SK-N-SH (cell line): ENCODE measurements around the gene MORN5. TPM values are rescaled to one million over a fixed set of nuclear protein-coding genes. Genes with fewer than 3 reads are reported as not detected.
A peak's percentile ranks its signal among the peaks of the same experiment; 100 is the strongest.

Source experiments
- CTCF ChIA-PET: fragments of 300-600, 350-600 bp; formaldehyde crosslinking; extraction: SDS; loops from one replicate; lab custom pipeline; 2021; lab: Yijun Ruan, JAX
- POLR2A ChIA-PET: fragments of 350-600 bp; sonication (Branson Sonifier 250); formaldehyde crosslinking; extraction: SDS; loops from one replicate; lab custom pipeline; 2020; ENCODE audit warnings: antibody characterized with exemption, inconsistent platforms; lab: Yijun Ruan, JAX
- DNase-seq: peaks from one replicate; pipeline ENCODE4 v3.0.0; 2012
- H2AFZ ChIP-seq: fragments of 200-600 bp; sonication (generic); 2 replicates; pipeline ENCODE4 v1.8.1; 2016; ENCODE audit warnings: antibody characterized with exemption, mild to moderate bottlenecking, low read depth
- H3F3A ChIP-seq: fragments of 200-600 bp; sonication (generic); replicated peaks from 2 replicates; pipeline ENCODE3; 2016; ENCODE audit warnings: antibody characterized with exemption, mild to moderate bottlenecking; ENCODE audit not compliant: insufficient read depth
- H3K27ac ChIP-seq, 2 experiments: fragments of 200-500 bp in 1 of 2; fragments of 200-600 bp in 1 of 2; sonication (Bioruptor generic) in 1 of 2; sonication (generic), shearing (Covaris generic) in 1 of 2; 2 replicates each; pipeline versions ENCODE4 v1.5.1 to v1.6.1; 2014 to 2016; ENCODE audit warnings: low read depth in 2 of 2, inconsistent platforms in 1 of 2, low read length in 1 of 2, mild to moderate bottlenecking in 1 of 2, mixed read lengths in 1 of 2
- H3K27me3 ChIP-seq: fragments of 200-600 bp; sonication (generic), shearing (Covaris generic); 2 replicates; pipeline ENCODE4 v1.6.1; 2016; ENCODE audit warnings: mixed run types; ENCODE audit not compliant: insufficient read depth
- H3K36me3 ChIP-seq, 2 experiments: fragments of 200-500 bp in 1 of 2; fragments of 200-600 bp in 1 of 2; sonication (Bioruptor generic) in 1 of 2; sonication (generic) in 1 of 2; replicated peaks in 1 of 2; 2 replicates each; pipeline versions ENCODE3 to v1.5.1; 2014 to 2016; ENCODE audit warnings: low read length in 1 of 2, mild to moderate bottlenecking in 1 of 2; ENCODE audit not compliant: insufficient read depth in 2 of 2, control insufficient read depth in 1 of 2
- H3K4me1 ChIP-seq, 2 experiments: fragments of 200-500 bp in 1 of 2; fragments of 200-600 bp in 1 of 2; sonication (Bioruptor generic) in 1 of 2; sonication (generic), shearing (Covaris generic) in 1 of 2; 2 replicates each; pipeline versions ENCODE4 v1.5.1 to v1.6.1; 2014 to 2016; ENCODE audit warnings: low read depth in 1 of 2, low read length in 1 of 2, mixed run types in 1 of 2; ENCODE audit not compliant: insufficient read depth in 2 of 2, control insufficient read depth in 1 of 2
- H3K4me2 ChIP-seq: fragments of 200-600 bp; sonication (generic), shearing (Covaris generic); 2 replicates; pipeline ENCODE4 v1.6.1; 2017; ENCODE audit warnings: mixed run types
- H3K4me3 ChIP-seq, 2 experiments: fragments of 200-500 bp in 1 of 2; fragments of 200-600 bp in 1 of 2; sonication (Bioruptor generic) in 1 of 2; sonication (generic), shearing (Covaris generic) in 1 of 2; 2 replicates each; pipeline versions ENCODE4 v1.5.1 to v1.8.1; 2014 to 2016; ENCODE audit warnings: low read depth in 2 of 2, inconsistent platforms in 1 of 2, low read length in 1 of 2, mild to moderate bottlenecking in 1 of 2, mixed read lengths in 1 of 2, moderate library complexity in 1 of 2
- H3K79me2 ChIP-seq: fragments of 200-600 bp; sonication (generic); 2 replicates; pipeline ENCODE4 v1.8.1; 2017; ENCODE audit warnings: mild to moderate bottlenecking; ENCODE audit not compliant: insufficient read depth
- H3K9ac ChIP-seq: fragments of 200-600 bp; sonication (generic); 2 replicates; pipeline ENCODE4 v1.6.1; 2017; ENCODE audit warnings: mixed run types
- H3K9me2 ChIP-seq: fragments of 200-600 bp; sonication (generic); 2 replicates; pipeline ENCODE4 v1.6.1; 2017; ENCODE audit warnings: mixed run types
- H3K9me3 ChIP-seq: fragments of 200-600 bp; sonication (generic); 2 replicates; pipeline ENCODE4 v1.6.1; 2017; ENCODE audit warnings: mixed run types, mild to moderate bottlenecking, moderate library complexity
- H4K20me1 ChIP-seq: fragments of 200-600 bp; sonication (generic); 2 replicates; pipeline ENCODE4 v1.6.1; 2017; ENCODE audit warnings: mild to moderate bottlenecking, mixed run types; ENCODE audit not compliant: insufficient read depth
- FOSL2 ChIP-seq: IDR thresholded peaks from 2 replicates; pipeline ENCODE4 v1.4.0; 2012; ENCODE audit warnings: low read depth, mild to moderate bottlenecking, moderate library complexity, borderline replicate concordance
- JUND ChIP-seq: IDR thresholded peaks from 2 replicates; pipeline ENCODE4 v1.4.0; 2012
- NFIC ChIP-seq: IDR thresholded peaks from 2 replicates; pipeline ENCODE4 v1.4.0; 2012; ENCODE audit warnings: borderline replicate concordance
- NRF1 ChIP-seq: IDR thresholded peaks from 2 replicates; pipeline ENCODE4 v1.6.1; 2012; ENCODE audit warnings: low read depth, mild to moderate bottlenecking, low read length
- RFX5 ChIP-seq: IDR thresholded peaks from 2 replicates; pipeline ENCODE4 v1.6.1; 2012; ENCODE audit warnings: mild to moderate bottlenecking, improper control_type of control experiment, low read length
- SMC3 ChIP-seq: IDR thresholded peaks from 2 replicates; pipeline ENCODE4 v1.6.1; 2012; ENCODE audit warnings: low read depth, low read length, improper control_type of control experiment
- TCF12 ChIP-seq: IDR thresholded peaks from 2 replicates; pipeline ENCODE4 v1.4.0; 2012
- WGBS: methylation state at CpG from one replicate; pipeline ENCODE4 v1.1.6; 2017; ENCODE audit warnings: low lambda C conversion rate; 5-methylcytosine and 5-hydroxymethylcytosine counted together
- polyA plus RNA-seq, 3 experiments: library from polyadenylated mRNA; depleted of rRNA; stranded (reverse); fragments of >200 nt; gene quantifications; 2 replicates each; pipeline ENCODE4 v1.2.3, GENCODE V29; 2012
- TF ChIP-seq, protein P1 (sequence below): fragments of 150-350 bp; IDR thresholded peaks from 2 replicates; pipeline ENCODE4 v1.6.1; 2016; ENCODE audit warnings: mild to moderate bottlenecking, low read depth, low read length
- TF ChIP-seq, protein P2 (sequence below): IDR thresholded peaks from 2 replicates; pipeline ENCODE4 v1.4.0; 2012; ENCODE audit warnings: low read depth
- TF ChIP-seq, protein P3 (sequence below): fragments of 150-350 bp; IDR thresholded peaks from 2 replicates; pipeline ENCODE4 v1.6.1; 2017; ENCODE audit warnings: antibody characterized with exemption, low read length, low read depth, borderline replicate concordance

MORN5 gene
- polyA plus RNA-seq, 1 of the 3 experiments (the other 2 are of a cell fraction): not detected

DNA sequence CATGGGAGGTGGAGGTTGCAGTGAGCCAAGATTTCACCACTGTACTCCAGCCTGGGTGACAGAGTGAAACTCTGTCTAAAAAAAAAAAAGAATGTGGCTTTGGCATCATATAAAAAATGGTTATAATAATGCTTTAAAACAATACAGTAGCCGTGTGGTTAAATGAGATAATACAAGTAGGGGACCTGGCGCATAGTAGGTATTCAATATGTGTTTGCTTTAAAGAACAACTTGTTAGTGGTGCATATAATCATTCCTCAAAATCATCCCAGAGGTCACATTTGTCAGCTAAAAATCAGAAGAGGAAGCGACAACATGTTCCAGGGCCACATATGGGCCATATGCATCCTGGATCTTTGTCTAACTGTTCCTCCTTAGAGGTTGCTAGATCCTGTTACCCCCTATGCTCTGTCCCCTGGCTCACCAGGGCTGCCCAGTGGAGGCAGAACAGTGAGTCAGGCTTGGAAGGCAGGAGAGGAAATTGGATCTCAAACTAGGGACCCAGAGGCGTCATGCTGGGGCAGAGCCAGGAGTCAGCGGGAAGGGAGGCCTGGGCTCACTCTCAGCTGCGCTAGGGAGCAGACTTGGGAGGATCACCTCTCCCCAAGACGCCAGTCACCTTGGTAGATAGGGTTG is 41.4 kb downstream of the MORN5 start:
- peaks cover 0 to 10% of the 10 kb centered on the region in 2 experiments; a peak in 1 of 4 replicates for H3K4me1 ChIP-seq
- H3K27me3 ChIP-seq: no peaks in the 10 kb centered on the region; the same call in 1 of the 2 replicates
- CTCF ChIA-PET: interaction anchor here (0.8 to 1.2 kb wide), 2 partner anchors 102 to 150 kb away, joined by 3 to 5 read pairs; no protein-coding TSS in a partner anchor
- no peak overlapping the region for H3K4me2 ChIP-seq
- H2AFZ ChIP-seq: no peak overlapping the region
- TF ChIP-seq JUND (no peak), FOSL2 (0 out of 2 replicates have a peak, but pooled peaks have one; percentile 5), SMC3 (no peak), NFIC (0 out of 2 replicates have a peak, but pooled peaks have one; percentile 9), NRF1 (no peak), TCF12 (no peak)
- TF ChIP-seq, protein P1, sequence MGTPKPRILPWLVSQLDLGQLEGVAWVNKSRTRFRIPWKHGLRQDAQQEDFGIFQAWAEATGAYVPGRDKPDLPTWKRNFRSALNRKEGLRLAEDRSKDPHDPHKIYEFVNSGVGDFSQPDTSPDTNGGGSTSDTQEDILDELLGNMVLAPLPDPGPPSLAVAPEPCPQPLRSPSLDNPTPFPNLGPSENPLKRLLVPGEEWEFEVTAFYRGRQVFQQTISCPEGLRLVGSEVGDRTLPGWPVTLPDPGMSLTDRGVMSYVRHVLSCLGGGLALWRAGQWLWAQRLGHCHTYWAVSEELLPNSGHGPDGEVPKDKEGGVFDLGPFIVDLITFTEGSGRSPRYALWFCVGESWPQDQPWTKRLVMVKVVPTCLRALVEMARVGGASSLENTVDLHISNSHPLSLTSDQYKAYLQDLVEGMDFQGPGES: no peak
- TF ChIP-seq, protein P2, sequence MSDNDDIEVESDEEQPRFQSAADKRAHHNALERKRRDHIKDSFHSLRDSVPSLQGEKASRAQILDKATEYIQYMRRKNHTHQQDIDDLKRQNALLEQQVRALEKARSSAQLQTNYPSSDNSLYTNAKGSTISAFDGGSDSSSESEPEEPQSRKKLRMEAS: no peak
- TF ChIP-seq, protein P3, sequence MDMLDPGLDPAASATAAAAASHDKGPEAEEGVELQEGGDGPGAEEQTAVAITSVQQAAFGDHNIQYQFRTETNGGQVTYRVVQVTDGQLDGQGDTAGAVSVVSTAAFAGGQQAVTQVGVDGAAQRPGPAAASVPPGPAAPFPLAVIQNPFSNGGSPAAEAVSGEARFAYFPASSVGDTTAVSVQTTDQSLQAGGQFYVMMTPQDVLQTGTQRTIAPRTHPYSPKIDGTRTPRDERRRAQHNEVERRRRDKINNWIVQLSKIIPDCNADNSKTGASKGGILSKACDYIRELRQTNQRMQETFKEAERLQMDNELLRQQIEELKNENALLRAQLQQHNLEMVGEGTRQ: no peak
- no peaks in the 10 kb centered on the region for H3F3A ChIP-seq
- no peaks in the 10 kb centered on the region for H4K20me1 ChIP-seq
- H3K9me2 ChIP-seq: no peaks in the 10 kb centered on the region
- POLR2A ChIA-PET: no interaction called here
- no peaks in the 10 kb centered on the region for H3K36me3 ChIP-seq
- H3K79me2 ChIP-seq: no peaks in the 10 kb centered on the region
- 90% methylated on average over 7 of the region's 7 CpGs for WGBS
- H3K4me3 ChIP-seq: no peak overlapping the region
- no peak overlapping the region for H3K27ac ChIP-seq
- no peak for DNase-seq
- no peak overlapping the region for H3K9ac ChIP-seq
- H3K9me3 ChIP-seq: no peaks in the 10 kb centered on the region

DNA sequence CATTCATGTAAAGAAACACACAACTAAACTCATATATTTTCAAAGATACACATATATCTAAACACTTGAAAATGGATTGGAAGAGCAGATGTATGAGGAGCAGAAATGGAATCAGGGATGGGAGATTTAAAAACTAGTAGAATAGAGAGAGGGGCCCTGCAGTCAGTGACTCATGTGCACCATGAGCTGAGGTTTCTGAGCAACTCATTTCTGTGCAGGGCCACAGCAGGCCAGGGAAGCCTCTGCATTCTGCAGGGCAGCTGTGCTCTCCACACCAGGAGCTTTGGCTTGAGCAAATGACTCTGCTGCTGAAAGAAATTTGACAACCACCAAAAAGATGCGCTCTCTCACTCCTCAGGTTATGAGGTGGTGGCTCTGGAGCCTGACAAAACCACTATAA is 41.9 kb downstream of the MORN5 start:
- H3K27ac ChIP-seq: no peak overlapping the region

More for the DNA sequence above, 41.9 kb downstream of the MORN5 start:
- DNase-seq: no peak
- no peak overlapping the region for H2AFZ ChIP-seq
- H3K4me1 ChIP-seq: peaks cover 0 to 10% of the 10 kb centered on the region in 2 experiments; a peak in 1 of 4 replicates
- no peaks in the 10 kb centered on the region for H3K36me3 ChIP-seq
- POLR2A ChIA-PET: no interaction called here
- H3K9me3 ChIP-seq: no peaks in the 10 kb centered on the region
- H3K79me2 ChIP-seq: no peaks in the 10 kb centered on the region
- no peaks in the 10 kb centered on the region for H3K9me2 ChIP-seq
- no peaks in the 10 kb centered on the region for H4K20me1 ChIP-seq
- H3K4me2 ChIP-seq: no peak overlapping the region
- WGBS: no CpG with 5 or more reads among the region's 1 CpG
- H3K4me3 ChIP-seq: no peak overlapping the region
- no peak overlapping the region for H3K9ac ChIP-seq
- no peaks in the 10 kb centered on the region; the same call in 1 of the 2 replicates for H3K27me3 ChIP-seq
- TF ChIP-seq RFX5 (no peak), FOSL2 (peak; percentile 18; the same call in 1 of the 2 replicates)
- CTCF ChIA-PET: interaction anchor here (0.8 to 1.2 kb wide), 2 partner anchors 102 to 149 kb away, joined by 3 to 5 read pairs; no protein-coding TSS in a partner anchor
- H3F3A ChIP-seq: no peaks in the 10 kb centered on the region
